NCI-H187 (cell line): ENCODE data around the gene SLC22A16.

Experiments
- DNase-seq, 2 experiments: peaks; one replicate each; lab custom pipeline; 2025; lab: John Stamatoyannopoulos, UW

Gene SLC22A16

DNA sequence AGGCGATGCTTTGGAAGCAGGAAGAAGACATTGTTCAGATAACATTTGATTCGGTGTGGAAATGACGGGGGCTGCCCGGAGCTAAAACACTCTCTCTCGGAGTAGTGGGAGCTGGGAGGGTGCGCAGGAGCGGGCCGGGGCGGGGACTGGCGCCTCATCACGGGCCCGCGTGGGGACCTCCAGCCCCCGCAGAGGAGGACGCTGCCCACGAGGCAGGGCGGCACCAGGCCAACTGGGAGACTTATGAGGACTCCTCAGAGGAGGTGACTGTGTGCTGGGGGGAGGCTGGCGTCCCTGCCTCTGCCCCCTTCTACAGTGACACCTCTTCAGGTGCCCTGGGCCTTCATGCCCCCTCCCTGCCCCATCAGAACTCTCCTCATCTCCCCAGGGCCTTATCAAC, 76.2 kb downstream of the SLC22A16 start:
- no peak for DNase-seq

DNA sequence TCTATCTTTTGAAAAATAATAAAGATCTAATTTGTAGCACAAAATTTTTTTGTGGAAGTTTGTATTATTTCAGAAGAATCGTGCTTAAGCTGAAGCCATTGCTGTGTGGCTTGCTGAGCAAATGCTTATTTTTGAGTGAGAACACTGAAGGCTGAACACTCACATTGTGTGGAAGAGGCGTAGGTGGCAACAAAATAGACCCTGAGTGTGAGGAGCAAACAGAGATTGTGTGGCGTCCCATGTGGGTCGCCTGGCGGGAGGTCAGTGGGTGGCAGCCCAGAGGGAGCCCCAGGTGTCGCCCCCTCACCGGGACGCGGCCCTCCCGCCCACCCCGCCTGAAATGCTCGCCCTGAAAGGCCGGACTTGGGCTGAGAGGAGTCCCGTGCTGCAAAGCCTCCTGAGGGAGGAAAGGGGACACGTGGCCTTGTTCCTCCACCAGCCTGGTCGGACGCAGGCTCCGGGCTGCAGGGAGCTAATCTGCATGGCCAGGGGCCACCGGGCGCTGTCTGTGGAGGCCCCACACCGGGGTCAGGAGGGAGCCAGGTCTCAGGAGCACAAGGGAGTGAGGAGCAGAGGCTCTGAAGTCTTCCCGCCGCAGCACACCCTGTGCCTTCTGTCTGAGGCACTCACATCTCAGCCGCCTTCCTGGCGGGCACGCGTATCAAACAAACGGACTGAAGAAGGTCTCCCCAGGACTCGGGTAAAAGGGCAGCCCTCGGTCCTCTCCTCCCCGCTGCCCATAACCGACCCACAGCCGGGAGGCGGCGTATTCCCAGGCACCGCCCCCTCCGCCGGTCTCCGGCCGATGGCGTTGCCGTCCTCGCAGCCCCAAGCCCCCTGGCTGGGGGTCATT, 77.0 kb downstream of the SLC22A16 start:
- no peak for DNase-seq

GRCh38 chr6:110398778-110399177, 77.6 kb downstream of the SLC22A16 start:
- no peak for DNase-seq

DNA sequence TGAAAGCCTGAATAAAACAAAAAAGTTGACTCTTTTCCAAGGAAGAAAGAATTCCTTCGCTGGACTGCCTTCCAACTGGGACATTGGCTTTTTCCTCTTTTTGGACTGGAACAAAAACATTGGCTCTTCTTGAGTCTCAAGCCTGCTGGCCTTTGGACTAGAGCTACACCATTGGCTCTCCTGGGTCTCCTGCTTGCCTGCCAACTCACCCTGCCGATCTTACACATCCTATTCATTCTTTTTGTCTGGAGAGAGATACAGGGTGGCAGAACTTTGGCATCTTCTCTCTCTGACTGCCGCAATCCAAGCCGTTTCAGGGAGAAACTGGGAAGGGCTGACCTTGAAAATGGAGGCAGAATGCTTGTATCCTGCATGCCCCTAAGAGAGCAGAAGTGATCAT, 81.2 kb downstream of the SLC22A16 start:
- DNase-seq, result no peak

DNA sequence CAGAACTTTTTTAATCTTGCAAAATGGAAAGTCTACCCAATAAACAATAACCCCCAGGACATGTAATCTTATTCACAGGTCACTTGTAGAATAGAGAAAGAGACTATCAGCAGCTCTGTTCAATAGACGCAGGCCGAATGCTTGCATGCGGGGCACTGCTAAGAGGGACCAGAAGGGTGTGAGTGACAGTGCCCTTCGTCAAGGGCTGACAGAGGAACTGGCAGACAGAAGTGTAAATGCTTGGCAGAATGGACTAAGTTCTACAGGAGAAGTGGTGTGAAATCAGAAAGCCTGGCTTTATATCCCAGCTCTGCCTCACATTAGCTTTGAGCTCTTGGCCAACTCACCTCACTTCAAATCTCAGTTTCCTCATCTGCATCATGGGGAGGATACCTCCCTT, 82.0 kb downstream of the SLC22A16 start:
- no peak for DNase-seq

- DNase-seq, result no peak
Observed at GRCh38 chr6:110392727-110393126, 83.7 kb downstream of the SLC22A16 start.

GRCh38 chr6:110390404-110390803, 86.0 kb downstream of the SLC22A16 start:
- no peak for DNase-seq

DNA sequence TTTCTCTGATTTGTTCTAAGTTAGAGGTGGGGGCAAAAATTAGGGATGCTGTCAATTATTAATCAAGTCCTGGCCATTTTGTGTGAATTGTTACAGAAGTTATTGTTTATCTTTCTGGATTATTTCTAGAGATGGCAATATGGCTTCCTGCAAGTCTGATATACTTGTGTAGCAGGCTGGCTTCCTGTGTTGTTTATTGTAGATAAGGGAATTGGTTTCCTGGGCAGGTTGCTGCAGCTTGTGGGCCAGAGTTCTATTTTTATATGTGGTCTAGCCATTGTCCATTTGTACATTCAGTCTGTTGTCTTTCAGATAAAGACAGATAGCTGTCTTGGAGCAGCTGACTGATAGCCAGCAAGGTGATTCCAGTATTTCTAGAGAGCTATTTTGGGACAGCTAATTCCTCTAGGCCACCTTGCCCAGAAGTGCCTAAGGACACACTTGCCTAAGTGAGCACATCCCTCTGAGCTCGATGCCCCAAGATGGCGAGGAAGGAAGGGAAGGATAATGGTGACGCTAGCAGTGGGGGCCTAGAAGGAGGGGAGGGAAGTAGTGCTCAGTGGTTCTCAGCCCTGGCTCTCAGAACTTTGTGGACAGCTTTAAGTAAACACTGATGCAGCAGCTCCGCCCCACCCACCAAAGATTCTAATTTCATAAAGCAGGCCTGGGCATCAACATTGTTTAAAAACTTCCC, 86.6 kb downstream of the SLC22A16 start:
- DNase-seq, result no peak

- DNase-seq, result no peak
Observed at GRCh38 chr6:110387986-110388385, 88.4 kb downstream of the SLC22A16 start.

DNA sequence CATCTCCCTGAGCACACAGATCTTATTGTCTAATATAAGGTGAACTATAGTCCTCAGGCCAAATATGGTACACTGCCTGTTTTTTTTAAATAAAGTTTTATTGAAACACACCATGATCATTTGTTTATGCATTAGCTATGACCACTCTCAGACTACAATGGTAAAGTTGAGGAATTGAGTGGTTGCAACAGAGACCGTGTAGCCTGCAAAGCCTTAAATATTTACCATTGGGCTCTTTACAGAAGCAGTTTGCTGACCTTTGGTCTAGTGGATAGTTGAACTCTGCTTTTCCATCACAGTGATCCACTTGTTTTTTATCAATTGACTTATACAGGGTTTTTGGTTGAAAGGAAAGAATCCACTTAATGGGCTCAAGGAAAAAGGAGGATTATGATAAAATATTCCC, 91.0 kb downstream of the SLC22A16 start:
- no peak for DNase-seq

GRCh38 chr6:110378552-110378951, 97.9 kb downstream of the SLC22A16 start:
- DNase-seq, result no peak
